Activated CD4-positive, alpha-beta T cell treated with anti-CD3 and anti-CD28 coated beads for 48 hours (primary cell): ENCODE data around the gene C1orf174.

Experiments
- DNase-seq: peaks from one replicate; pipeline ENCODE4 v3.0.0-alpha.2; 2020

C1orf174 gene

DNA sequence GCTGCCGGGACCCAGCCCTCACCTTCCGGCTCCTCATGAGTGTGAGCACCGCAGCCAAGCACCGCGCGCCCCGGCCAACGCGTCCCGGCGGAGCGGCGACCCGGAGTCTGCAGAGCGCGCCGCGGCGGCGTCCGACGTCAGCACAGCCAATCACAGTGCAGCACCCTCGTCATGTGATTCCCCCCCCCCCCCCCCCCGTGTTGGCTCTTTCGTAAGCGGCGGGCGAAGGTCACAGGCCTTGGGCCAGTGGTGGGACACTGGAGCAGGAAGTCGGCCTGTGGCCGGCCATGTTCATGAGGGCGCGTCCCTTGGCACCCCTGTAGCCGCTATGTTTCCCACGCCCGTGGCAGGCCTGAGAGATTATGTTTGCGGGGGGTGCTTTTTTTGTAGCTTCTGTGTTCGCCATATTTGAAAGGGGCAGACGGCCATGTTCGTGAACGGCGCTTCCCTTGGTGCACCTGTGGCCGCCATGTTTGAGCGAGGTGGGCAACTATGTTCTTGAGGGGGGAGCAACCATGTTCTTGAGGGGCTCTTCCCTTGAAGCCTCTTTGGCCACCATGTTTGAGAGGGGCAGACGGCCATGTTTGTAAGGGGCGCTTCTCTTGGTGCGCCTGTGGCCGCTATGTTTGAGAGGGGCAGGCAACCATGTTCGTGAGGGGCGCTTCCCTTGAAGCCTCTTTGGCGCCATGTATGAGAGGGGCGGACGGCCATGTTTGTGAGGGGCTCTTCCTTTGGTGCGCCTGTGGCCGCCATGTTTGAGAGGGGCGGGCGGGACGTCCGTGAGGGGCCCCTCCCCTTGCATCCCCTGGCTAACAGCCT is at the start of gene C1orf174:
TSS of gene C1orf174 (minus strand) at position 123 of the 819 bp plus-strand sequence. CDS start at position 37, 86 bp downstream.
- peak; percentile 93 for DNase-seq

- DNase-seq = no peak
Measured at GRCh38 chr1:3948344-3948743, 48.3 kb upstream of the C1orf174 start.

DNA sequence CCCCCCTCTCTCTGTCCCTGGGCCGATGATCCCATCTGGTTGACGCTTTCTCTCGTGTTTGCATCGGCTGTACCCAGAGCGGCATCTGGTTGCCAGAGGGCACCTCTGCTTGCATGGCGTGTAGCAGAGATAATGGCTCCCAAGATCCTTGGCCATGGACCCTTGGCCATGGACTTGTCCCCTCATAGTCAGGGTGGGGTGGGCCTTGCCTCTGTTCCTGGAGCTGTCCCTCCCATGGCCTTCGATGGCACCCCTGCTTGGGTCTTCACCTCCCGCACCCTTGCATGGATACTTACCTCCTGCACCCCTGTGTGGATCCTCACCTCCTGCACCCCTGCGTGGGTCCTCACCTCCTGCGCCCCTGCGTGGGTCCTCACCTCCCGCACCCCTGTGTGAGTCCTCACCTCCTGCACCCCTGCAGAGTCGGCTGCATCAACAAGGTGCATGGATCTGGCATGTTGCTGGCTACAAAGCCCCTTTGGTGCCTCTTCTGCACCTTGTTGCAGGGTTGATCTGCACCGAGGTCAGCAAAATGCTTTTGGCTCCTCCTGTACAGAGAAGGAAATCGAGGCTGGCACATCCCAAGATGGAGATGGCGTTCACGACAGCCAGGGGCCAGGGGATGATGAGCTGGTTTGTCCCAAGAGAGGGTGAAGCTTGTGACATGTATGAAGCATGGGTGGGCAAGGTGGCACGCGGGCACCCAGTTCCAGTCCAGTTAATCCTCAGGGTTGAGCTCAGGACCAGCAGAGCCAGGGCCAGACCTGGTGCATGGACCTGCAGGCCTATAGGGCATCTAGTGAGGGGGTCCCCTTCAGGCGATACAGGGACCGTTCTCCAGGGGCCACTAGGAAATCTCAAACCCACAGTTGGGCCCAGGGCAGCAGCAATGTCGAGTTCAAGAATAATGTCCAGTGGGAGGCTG is 46.1 kb upstream of the C1orf174 start:
- no peak for DNase-seq

- no peak for DNase-seq
Measured at GRCh38 chr1:3945222-3945621, 45.1 kb upstream of the C1orf174 start.

DNA sequence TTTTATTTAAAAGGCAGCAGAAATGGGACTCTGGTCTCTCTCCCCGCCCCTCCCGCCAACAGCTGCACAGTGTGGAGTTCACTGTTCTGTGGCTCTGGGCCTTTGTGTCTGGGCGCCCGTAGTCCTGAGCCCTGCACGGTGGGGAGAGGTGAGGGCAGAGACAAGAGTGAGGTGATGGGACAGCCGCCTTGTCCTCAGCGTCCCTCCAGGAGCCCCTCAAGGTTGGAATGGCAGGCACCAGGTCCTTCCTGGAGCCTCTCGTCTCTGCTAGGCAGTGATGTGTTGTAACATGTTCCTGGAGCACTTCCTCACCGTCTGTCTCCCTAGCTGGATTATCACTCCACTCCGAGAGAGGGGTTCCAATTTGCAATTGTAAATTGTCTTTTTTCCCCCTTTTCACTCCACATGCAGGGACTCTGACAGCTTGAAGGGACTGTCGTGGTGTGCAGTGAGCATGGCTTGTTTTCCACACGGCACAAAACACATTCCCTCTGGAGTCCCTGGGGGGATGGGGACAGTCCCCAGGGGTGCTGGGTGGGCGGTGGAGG is 44.6 kb upstream of the C1orf174 start:
- no peak for DNase-seq

DNA sequence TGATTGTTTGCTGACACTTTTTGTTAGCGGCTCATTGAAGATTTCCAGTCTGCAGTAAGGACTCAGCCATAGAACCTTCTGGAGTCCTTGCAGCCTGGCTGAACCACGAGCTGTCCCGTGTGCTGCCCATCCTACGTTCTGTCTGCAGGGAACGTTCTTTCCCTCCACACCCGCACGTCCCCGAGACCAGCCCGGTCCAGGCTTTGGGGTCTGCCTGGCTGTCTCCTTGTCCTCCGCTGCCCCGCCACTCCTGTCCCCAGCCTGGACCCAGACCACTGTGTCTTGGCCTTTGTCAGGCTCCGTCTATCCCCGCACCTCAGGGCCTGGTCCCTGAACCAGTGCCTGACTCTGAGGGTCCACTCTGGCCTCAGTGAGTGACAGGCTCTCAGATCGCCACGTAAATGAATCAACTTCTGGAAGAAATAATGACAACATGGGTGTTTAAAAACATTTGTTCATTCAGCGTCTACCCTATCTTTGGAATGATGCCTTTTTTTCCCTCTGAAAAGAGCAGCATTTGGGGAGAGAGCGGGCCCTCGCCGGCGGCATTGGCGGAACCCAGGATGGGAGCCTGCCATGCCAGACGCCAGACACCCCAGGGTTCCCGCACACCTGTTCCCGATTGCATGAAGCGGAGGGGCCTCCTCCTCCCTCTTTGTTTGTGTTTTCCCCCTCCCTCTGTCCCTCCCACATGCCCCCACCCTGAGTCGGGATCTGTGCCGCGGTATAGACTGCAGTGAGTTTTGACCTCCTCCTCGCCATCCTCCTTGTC is 43.9 kb upstream of the C1orf174 start:
- no peak for DNase-seq

- DNase-seq = no peak
Measured at GRCh38 chr1:3943123-3943431, 43.0 kb upstream of the C1orf174 start.

DNA sequence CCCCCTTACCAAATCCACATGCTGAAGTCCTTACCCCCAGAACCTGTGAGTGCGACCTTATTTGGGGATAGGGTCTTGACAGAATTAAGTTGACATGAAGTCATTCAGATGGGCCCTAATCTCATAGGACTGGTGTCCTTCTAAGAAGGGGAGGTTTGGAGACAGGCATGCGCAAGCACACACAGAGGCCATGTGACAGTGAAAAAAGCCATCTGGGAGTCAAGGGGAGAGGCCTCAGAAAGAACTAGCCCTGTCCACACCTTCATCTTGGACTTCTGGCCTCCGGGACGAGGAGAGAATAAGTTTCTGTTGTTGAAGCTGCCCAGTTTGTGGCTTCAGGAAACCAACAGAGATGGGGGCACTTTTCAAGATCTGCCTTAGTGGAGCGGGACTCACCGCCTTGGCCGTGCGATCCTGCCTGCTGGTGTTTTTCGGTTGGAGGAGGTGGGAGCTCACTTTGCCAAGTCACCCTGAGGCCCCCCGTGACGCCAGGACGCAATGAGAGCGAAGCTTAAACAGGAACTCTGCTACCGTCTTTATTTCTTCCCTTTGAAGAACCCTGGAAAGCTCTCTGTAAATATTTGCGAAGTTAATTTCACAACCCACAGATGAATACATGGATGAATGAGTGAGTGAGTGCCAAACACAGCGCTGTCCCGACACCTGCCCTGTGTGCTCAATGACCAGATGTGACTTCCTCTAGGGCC is 42.5 kb upstream of the C1orf174 start:
- no peak for DNase-seq

DNA sequence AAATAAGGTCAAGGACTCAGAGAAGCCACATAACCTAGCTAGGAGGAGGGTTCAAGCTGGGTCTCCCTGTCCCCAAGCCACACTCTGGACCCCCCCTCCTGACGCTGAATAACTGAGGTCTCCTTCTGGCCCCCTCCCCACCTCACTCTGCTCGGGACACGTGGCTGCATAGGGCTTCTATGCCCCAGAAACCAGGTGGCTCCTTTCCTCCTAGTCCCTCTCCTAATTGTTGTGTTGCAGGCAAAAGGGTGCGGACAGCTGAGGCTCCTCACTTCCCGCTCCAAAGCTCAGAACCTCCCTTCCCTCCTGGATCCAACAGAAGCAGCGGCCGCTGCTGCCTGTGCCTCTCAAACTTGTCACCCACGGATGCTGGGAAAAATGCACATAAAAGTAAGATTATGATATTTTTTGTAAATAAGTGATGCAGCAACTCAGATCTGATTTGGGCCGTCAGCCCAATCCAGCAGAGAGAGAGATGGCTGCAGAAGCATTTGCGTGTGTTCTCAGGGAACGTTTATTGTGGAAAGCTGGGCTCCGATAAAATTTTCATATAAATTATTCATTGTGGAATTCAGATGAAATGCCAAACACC is 40.8 kb upstream of the C1orf174 start:
- no peak for DNase-seq

DNA sequence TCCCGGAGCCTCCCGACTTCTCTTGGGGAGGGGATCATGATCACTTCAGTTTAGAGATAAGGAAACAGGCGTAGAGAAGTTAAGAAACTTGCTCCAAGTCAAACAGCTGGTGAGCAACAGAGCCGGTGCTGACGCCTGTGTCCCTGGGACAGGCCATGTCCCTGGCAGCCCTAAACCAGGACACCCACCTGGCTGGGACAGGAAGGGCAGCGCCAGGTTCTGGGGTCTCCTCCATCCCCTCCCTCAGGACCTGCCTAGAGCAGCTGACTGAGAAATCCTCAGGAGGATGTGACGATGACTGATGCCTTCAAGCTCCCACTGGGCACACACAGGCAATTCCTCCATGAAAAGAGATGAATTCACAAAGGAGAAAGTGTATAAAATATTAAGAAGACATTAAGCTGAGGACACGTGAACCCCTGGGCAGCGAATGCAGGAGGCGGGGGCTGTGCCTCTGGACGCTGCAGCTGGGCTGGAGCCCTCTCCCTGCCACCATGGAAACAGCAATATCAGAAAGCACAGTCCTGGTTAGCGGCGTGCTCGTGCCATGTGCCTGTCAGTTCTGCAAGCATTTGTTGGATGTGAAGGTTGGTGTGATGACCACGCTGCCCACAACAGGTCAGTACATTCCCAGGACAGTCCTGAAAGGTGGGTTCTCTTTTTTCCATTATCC is 40.1 kb upstream of the C1orf174 start:
- no peak for DNase-seq

DNA sequence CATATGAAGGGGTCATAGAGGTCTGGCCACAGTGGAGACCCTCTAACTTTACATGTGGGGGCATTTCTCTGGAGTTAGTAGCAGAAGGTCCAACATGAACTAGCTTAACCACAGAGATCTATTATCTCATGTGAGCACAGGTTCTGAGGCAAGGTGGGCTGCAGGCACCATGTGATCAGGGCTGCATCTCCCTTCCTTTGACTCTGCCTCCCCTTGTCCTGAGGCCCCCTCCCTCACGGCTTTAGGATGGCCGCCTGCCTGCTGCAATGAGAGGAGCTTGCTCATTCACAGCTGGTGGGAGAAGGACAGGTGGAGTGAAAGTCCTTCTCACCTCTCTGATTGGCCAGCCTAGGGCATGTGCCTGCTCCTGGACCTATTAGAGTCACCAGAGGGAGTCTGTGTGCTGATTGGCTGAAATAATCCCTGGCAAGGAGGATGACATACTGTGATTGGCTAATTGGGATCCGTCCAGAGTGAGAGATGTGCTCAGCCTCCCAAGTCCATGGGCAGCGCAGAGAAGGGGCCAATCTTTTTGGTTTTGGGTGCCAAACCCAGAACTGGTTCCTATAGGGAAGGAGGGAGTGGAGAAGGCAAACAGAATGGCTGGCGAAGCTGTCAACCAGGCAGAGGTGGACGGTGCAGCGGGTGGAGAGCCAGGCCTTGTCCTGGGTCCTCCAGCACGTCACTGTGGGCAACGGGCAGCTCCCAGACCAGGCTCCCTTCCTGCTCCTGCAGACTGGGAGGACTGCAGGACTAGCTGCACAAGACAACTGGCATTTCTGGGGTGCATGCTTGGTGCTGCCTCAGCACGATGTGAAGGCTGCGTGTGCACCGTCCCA is 39.4 kb upstream of the C1orf174 start:
- DNase-seq = no peak

- no peak for DNase-seq
Measured at GRCh38 chr1:3932156-3932919, 32.3 kb upstream of the C1orf174 start.

GRCh38 chr1:3931007-3931912 is 31.2 kb upstream of the C1orf174 start:
- no peak for DNase-seq

DNA sequence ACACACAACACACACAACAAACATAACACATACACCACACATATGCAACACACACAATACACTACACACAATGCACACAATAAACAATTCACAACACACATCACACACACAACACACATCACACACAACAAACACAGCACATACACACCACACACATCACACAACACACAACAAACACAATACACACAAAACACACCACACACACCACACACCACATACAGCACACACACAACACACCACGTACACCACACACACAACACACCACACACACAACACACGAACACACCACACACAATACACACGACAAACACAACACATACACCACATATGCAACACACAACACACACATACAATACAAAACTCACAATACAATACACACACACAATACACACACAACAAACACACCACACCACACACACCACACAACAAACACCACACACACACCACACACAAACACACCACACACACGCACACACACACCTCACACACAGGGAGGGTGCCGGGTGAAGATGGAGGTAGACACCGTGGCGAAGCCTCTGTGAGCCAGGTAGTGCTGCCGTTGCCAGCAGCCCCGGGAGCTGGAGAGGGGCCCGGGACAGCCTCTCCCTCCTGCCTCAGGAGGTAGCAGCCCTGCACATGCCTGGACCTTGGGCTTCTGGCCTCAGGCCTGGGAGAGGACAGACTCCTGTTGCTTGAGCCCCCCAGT is 30.4 kb upstream of the C1orf174 start:
- DNase-seq = no peak

- DNase-seq = no peak
Measured at GRCh38 chr1:3929126-3929525, 29.1 kb upstream of the C1orf174 start.

- DNase-seq = no peak
Measured at GRCh38 chr1:3928586-3928985, 28.5 kb upstream of the C1orf174 start.

DNA sequence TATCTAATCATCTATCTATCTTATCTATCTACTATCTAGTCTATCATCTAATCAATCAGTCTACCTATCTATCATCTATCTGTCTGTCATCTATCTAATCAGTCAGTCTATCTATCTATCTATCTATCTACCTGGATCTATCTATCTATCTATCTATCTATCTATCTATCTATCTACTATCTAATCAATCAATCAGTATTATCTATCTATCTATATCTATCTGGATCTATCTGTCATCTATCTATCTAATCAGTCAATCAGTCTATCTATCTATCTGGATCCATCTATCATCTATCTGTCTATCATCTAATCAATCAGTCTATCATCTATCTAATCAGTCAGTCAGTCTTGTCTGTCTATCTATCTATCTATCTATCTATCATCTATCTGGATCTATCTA is 26.9 kb upstream of the C1orf174 start:
- DNase-seq = no peak

- no peak for DNase-seq
Measured at GRCh38 chr1:3925762-3926161, 25.7 kb upstream of the C1orf174 start.
